Inflammatory macrophage treated with lipopolysaccharide for 1 hour (primary cell): ENCODE data around the gene VKORC1.

Experiments used
- DNase-seq, 2 donors: peaks; one replicate each; pipeline ENCODE4 v3.0.0-alpha.2; 2020 to 2022

The VKORC1 gene

DNA sequence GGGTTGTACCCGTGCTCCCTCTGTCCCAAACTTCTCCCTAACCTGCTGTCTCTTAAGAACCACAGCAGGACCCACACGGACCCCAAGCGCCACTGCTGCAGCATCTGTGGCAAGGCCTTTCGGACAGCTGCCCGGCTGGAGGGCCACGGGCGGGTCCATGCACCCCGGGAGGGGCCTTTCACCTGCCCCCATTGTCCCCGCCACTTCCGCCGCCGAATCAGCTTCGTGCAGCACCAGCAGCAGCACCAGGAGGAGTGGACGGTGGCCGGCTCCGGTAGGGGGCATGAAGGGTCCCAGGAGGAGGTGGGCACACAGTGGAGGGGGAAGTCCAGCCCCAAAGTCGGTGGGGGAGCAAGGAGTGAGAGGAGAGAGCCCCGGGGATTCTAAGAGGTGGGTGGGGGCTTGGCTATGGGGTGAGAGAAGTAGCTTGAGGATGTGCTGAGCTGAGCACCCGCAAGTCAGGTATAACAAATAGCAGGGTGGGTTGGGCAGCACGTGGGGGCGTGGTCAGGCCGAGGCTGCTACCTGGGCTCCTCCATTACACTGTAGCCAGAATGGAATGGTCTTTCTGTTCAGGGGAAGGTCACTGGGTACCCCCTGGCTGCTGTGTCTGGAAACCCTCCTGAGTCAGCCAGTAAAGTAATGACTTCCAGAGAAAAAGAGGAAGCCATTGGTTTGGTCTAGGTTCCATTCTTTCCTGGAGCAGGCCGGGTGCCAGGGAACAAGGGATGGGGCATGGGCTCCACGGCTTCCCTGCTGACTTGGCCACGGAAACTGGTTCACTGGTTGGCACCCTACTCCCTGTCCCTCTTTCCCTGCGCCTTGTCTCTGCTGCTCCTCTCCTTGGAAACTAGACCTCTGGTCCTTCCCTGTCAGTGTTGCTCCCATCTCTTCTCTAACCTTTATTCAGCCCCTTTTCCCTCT is 12.9 kb downstream of the VKORC1 start:
- DNase-seq = no peak

DNA sequence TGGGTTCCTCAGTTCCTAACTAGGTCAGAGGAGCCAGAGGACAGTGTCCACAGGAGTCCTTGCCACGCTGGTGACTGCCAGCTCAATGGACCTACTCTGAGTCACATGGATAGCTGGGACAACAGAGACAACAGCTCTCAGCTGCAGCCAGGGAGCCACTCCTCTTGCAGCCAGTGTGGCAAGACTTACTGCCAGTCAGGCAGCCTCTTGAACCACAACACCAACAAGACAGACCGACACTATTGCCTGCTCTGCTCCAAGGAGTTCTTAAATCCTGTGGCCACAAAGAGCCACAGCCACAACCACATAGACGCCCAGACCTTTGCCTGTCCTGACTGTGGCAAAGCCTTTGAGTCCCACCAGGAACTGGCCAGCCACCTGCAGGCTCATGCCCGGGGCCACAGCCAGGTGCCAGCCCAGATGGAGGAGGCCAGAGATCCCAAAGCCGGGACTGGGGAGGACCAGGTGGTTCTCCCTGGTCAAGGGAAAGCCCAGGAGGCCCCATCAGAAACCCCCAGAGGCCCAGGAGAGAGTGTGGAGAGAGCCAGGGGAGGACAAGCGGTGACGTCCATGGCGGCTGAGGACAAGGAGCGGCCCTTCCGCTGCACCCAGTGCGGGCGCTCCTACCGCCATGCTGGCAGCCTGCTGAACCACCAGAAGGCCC is 13.7 kb downstream of the VKORC1 start:
- DNase-seq = no peak

DNA sequence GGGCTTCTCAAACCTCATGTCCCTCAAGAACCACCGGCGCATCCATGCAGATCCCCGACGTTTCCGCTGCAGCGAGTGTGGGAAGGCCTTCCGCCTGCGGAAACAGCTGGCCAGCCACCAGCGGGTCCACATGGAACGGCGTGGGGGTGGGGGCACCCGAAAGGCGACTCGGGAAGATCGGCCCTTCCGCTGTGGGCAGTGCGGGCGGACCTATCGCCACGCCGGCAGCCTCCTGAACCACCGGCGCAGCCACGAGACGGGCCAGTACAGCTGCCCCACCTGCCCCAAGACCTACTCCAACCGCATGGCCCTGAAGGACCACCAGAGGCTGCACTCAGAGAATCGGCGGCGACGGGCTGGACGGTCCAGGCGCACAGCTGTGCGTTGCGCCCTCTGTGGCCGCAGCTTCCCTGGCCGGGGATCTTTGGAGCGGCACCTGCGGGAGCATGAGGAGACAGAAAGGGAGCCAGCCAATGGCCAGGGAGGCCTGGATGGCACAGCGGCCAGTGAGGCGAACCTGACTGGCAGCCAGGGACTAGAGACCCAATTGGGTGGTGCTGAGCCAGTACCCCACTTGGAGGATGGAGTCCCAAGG is 14.5 kb downstream of the VKORC1 start:
- no peak for DNase-seq

DNA sequence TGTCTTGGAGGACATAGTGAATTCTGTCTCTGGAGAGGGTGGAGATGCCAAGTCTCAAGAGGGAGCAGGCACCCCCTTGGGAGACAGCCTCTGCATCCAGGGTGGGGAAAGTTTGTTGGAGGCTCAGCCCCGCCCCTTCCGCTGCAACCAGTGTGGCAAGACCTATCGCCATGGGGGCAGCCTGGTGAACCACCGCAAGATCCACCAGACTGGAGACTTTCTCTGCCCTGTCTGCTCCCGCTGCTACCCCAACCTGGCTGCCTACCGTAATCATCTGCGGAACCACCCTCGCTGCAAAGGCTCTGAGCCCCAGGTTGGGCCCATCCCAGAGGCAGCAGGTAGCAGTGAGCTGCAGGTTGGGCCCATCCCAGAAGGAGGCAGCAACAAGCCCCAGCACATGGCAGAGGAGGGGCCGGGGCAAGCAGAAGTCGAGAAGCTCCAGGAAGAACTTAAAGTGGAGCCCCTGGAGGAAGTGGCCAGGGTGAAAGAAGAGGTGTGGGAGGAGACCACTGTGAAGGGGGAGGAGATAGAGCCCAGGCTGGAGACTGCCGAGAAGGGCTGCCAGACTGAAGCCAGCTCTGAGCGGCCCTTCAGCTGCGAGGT is 15.2 kb downstream of the VKORC1 start:
- peak in 1 of 2 donors; percentile 34 for DNase-seq

DNA sequence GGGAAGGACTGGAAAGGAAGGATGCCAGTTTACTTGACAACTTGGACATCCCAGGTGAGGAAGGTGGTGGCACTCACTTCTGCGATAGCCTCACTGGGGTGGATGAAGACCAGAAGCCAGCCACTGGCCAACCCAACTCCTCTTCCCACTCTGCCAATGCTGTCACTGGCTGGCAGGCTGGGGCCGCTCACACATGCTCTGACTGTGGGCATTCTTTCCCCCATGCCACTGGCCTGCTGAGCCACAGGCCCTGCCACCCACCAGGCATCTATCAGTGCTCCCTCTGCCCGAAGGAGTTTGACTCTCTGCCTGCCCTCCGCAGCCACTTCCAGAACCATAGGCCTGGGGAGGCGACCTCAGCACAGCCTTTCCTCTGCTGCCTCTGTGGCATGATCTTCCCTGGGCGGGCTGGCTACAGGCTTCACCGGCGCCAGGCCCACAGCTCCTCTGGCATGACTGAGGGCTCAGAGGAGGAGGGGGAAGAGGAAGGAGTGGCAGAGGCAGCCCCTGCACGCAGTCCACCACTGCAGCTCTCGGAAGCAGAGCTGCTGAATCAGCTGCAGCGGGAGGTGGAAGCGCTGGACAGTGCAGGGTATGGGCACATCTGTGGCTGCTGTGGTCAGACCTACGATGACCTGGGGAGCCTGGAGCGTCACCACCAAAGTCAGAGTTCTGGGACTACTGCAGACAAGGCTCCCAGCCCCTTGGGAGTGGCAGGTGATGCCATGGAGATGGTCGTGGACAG is 15.8 kb downstream of the VKORC1 start:
- no peak for DNase-seq

DNA sequence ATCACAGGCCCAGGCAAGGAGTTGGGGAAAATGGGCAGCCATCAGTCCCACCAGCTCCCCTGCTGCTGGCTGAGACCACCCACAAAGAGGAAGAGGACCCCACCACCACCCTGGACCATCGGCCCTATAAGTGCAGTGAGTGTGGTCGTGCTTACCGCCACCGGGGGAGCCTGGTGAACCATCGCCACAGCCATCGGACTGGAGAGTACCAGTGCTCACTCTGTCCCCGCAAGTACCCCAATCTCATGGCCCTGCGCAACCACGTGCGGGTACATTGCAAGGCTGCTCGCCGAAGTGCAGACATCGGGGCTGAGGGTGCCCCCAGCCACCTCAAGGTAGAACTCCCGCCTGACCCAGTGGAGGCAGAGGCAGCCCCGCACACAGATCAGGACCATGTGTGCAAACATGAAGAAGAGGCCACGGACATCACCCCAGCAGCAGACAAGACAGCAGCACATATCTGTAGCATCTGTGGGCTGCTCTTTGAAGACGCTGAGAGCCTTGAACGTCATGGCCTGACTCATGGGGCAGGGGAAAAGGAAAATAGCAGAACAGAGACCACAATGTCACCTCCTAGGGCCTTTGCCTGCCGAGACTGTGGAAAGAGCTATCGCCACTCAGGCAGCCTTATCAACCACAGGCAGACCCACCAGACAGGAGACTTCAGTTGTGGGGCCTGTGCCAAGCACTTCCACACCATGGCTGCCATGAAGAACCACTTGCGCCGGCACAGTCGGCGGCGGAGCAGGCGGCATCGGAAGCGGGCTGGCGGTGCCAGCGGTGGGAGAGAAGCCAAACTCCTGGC is 16.8 kb downstream of the VKORC1 start:
- DNase-seq = no peak

DNA sequence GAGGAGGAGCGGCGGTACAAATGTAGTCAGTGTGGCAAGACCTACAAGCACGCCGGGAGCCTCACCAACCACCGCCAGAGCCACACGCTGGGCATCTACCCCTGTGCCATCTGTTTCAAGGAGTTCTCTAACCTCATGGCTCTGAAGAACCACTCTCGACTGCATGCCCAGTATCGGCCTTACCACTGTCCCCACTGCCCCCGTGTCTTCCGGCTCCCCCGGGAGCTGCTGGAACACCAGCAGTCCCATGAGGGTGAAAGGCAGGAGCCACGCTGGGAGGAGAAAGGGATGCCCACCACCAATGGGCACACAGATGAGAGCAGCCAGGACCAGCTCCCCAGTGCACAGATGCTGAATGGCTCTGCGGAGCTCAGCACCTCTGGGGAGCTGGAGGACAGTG is 17.6 kb downstream of the VKORC1 start:
- no peak for DNase-seq

DNA sequence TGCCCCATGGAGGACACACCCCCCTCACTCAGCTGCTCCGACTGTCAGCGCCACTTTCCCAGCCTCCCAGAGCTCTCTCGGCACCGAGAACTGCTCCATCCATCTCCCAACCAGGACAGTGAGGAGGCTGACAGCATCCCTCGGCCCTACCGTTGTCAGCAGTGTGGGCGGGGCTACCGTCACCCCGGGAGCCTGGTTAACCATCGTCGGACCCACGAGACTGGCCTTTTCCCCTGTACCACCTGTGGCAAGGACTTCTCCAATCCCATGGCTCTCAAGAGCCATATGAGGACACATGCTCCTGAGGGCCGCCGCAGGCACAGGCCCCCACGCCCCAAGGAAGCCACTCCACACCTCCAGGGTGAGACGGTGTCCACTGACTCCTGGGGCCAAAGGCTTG is 18.3 kb downstream of the VKORC1 start:
- no peak for DNase-seq

DNA sequence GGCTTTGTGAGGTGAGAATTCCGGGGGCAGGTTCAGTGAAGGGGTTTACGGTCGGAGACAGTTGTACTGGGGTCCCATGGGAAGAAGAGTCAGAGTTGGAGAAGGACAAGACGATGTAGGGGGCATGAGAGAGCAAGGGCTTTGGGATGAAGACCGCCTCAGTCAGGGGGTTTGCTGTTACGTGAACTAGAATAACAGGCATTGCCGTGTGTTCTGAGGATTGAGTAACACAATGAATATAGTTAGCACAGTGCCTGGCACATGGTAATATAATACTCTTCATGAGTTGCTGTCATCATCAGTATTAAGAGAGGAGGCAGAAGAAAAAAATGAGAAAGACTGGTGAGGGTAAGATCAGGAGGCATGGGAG is 19.8 kb downstream of the VKORC1 start:
- no peak for DNase-seq

DNA sequence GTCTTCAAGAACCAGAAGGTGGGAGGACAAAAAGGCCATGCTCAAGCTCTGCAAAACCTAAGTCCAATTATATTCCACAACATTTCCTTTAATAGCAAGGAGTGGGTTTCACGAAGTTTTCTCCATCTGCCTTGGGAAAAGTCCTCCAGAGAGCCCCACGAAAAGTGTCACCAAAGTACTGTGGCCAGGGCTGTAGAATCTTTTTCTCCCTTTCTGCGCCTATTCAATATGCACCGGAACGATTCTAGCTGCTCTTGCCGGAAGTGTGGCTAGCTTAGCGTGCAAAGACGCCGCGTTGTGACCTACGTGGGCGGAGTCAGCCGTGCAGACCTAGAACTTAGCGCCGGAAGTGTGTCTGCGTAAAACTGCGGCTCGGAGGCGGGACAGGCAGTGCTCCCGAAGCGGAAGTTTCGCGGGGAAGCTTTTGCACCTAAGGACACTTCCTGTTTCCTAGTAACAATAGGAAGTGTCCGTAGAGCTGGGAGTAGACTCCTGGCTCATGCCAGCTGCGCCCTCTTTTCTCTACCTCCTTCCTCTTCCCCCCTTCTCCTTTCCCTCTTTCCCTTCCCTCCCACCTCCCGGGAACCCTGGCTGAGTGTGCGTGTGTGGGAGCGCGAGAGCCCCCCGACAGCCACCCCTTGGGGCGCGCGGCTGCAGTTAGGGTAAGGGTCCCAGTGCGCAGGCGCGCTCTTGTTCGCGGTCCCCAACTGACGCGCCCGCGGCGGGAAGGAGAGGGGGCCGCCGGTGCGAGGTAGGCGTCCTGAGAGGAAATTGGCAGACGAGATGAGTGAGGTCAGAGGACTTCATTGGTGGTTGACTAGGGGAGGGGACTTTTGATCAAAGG is 20.4 kb downstream of the VKORC1 start, which contains the start of the genes ZNF646 and ZNF668:
TSS of gene ZNF646 (plus strand) at position 453 of the 844 bp plus-strand sequence. CDS start 1,903 bp downstream, outside the sequence.
TSS of gene ZNF668 (minus strand) at position 271 of the 844 bp plus-strand sequence. CDS start 9,781 bp downstream, outside the sequence.
- peak; percentile 99 to 100 for DNase-seq

DNA sequence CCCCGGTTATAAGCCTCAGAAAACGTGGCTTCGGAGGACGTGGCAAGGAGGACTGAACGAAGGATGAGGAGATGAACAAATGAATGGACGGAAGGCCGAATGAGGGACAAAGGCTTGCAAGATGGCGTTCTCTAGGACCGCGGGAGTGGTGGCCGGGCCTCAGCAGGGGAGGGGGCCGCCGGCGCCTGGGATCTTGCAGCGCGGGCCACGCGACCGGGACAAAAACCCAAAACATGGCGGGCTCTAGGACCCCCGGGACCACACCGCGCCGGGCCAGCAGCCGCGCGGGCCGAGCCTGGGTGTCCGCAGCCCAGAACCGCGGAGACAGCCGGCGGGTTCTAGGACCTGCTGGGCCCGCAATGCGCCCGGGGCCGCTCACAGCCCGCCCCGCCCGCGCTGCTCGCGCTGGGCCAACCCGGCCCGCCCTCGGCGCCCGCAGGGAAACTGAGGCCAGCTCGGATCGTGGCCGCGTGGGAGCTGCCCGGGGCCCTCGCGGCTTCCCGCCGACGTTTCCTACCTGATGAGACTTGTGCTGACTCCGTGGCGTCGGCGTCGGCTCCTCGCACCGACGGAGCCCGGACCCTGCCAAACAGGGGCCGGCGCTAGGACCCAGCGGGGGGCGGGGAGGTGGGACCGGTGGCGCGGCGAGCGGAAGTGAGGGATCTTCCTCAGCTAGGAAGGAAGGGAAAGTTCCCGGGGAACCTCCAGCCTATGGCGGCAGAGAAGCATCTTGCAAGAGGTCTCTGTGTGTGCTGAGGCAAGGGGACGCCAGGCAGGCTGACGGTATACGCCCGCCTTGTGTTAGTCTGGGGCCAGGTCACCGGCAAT is 21.2 kb downstream of the VKORC1 start:
- DNase-seq = peak; percentile 91 to 92

DNA sequence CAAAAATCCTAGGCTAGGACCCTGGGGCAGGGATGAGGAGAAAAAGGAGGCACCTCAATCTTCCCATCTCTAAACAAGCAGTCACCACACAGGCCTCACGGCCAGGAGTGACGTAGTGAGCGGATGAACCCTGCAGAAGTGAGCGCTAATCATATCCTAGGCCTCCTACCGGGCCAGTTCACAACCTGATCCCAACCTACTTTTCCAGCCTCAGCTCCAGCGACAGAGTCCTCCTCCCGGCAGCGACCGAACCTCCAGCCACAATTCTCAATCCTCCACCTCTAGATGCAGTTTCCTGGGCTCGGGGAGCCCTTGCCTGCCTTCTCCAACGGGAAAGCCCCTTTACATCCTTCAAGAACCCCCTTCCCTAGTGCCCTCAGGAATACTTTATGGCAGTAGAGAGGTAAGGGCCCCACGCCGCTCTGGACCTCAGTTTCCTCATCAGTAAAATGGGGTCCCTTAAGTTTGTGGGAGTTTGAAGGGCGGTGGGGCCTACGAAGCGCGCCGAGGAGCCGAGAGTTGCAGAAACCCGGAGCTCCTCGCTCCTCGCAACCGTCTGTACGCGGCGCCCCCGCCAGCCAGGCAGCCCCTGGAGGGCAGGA is 22.0 kb downstream of the VKORC1 start:
- DNase-seq = peak; percentile 5 to 20

DNA sequence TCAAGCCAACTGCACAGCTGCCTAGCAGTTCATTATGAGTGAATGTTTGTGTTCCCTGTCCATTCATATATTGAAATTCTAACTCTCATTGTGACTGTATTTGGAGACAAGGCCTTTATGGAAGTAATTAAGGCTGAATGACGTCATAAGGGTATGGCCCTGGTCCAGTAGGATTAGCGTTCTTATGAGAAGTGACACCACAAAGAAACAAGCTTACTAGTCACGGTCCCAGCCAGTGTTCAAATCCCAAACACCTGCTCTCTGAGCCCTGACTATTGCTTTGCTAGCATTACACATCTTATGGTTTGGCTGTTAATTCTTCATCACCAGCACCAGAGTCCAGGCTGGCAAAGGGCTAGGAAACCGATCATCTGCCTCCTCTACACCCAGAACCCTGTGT is 22.7 kb downstream of the VKORC1 start:
- peak; percentile 22 for DNase-seq

DNA sequence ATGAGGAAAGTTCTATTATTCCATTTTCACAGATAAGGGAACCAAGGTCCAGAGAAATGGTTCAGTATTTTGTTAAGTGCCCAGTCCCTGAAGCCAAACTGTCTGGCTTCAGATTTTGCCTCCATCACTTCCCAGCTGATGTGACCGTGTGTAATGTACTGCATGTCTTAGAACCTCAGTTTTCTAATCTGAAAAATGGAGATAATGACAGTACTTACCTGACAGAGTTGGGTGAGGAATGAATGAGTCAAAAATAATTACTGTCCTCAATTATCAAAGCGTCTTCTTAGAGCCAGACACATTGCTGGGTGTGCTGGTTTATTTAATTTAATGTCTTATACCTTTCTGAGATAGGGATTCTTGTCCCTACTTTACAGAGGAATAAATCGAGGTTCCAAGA is 27.3 kb downstream of the VKORC1 start:
- DNase-seq = no peak

DNA sequence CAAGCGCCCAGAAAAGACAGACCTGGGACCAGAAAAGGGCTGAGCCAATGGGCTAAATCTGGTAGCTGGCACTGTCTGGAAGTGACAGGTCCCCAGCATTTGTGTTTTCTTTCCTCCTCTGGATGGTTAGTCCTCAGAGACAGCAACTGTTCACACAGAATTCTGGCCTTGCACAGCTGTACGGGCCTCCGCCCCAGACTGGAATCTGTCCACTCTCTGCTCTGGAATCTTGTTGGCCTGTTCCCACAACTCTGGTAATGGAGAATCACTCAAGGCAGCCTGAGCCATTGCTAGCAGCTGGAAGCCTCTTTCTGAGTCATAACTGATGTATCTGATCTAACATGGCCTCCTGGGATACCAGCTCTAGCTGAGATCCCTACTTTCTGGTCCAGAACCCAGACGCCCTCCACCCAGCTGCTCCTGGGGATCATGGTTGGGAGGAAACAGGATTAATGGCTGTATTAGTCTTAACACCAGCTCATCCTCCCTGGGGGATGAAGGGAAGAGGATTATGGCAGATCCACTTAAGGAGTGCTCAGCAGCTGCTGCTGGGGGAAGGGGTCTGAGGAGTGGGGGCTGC is 29.6 kb downstream of the VKORC1 start:
- DNase-seq = no peak

DNA sequence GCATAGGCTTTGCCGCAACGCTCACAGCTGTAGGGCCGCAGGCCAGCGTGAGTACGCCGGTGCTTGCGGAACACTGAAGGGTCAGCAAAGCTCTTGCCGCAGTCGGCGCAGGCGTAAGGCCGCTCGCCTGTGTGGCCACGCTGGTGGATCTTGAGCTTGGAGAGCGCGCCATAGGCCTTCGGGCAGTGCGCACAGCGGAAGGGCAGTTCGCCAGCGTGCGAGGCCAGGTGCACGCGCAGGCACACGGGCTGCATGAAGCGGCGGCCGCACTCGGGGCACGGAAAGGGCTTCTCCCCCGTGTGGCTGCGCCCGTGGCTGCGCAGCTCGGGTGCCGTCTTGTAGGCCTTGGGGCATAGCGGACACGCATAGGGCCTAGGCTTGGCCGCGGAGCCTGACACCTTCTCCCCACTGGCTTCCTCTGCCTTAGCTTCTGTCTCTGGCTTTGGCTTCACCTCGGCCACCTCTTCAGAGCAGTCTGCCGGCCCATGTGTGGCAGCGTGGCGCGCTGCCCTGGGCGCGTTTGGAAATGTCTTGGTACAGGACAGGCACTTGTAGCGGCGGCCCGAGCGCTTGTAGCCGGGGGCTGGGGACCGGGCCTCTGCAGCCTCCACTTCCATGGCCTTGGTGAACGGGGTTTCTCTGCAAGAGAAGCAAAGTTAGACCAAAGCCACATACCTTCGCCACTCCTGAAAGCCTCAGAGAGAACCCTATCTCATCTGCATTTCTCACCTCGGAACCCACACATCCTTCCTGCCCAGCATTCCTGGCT is 30.6 kb downstream of the VKORC1 start:
- DNase-seq = no peak

DNA sequence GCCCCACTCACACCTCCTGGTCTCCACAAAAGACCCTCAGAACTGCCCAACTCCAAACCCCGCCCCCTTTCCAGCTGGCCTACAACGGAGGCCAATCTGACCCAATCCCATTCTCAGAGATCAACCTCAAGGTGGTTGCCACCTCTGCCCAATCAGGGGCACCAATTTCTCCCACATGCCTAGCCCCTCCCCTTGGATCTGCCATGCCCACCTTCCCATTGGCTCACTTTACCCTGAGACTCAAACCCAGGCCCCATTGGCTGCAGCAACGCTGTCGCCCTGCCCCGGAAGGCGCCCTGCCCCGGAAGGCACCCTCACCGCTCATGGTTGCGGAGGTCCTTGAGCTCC is 31.1 kb downstream of the VKORC1 start:
- DNase-seq = no peak

DNA sequence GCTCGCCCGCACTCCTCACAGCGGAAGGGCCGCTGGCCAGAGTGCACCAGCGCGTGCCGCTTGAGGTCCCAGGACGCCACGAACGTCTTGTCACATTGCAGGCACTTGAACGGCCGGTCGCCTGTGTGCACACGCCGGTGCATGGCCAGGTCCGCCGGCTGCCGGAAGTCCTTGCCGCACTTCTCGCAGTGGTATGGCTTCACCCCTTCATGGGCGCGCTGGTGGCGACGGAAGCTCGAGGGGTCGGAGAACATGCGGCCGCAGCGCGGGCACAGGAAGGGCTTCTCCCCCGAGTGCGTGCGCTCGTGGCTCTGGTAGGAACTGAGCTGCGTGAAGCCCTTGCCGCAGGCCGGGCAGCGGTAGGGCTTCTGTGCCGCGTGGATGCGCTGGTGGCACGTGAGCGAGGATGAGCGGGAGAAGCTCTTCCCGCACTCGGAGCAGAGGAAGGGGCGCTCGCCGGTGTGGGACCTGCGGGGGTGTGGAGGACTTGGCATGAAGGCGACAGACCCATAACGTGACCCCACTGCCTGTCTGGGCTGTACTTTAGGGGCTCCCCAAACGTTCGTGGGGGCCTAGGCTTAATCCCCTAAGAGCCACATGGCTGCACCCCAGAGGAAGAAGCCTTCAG is 32.7 kb downstream of the VKORC1 start:
- no peak for DNase-seq
